A375 (cell line): Measurements from ENCODE around the gene WRAP53. TPM values are rescaled to one million over a fixed set of nuclear protein-coding genes. Genes with fewer than 3 reads are reported as not detected.

Experiments used
- total RNA-seq: library from RNA; depleted of rRNA; stranded (reverse); fragments of >200 nt; shearing (Covaris generic); gene quantifications from 2 replicates; pipeline ENCODE4 v1.2.3, GENCODE V29; 2014; rRNA removed

The WRAP53 gene
- total RNA-seq, result 10.4 and 22.0 TPM in 2 replicates

DNA sequence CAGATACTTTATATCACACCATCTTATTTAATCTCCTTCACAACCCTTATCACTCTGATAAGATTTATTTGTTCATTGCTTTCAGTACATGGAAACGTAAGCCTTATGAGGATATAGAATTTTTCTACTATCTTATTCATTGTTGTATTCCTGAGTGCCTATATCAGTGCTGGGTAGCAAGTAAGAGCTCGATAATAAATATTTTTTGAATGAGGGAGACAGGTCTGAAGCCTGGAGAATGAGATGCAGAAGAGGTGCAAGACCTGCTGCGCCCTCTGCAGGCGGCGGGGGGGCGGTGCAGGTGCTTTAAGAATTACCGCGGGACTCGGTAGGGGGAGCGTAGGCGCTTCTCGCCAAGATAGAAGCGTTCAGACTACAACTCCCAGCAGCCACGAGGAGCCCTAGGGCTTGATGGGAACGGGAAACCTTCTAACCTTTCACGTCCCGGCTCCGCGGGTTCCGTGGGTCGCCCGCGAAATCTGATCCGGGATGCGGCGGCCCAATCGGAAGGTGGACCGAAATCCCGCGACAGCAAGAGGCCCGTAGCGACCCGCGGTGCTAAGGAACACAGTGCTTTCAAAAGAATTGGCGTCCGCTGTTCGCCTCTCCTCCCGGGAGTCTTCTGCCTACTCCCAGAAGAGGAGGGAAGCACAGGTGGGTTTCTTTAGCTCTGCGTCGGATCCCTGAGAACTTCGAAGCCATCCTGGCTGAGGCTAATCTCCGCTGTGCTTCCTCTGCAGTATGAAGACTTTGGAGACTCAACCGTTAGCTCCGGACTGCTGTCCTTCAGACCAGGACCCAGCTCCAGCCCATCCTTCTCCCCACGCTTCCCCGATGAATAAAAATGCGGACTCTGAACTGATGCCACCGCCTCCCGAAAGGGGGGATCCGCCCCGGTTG, at the start of gene WRAP53:
WRAP53 (plus strand) TSS at position 570 of the 900 bp plus-strand sequence; CDS start at position 742, 172 bp downstream.

DNA sequence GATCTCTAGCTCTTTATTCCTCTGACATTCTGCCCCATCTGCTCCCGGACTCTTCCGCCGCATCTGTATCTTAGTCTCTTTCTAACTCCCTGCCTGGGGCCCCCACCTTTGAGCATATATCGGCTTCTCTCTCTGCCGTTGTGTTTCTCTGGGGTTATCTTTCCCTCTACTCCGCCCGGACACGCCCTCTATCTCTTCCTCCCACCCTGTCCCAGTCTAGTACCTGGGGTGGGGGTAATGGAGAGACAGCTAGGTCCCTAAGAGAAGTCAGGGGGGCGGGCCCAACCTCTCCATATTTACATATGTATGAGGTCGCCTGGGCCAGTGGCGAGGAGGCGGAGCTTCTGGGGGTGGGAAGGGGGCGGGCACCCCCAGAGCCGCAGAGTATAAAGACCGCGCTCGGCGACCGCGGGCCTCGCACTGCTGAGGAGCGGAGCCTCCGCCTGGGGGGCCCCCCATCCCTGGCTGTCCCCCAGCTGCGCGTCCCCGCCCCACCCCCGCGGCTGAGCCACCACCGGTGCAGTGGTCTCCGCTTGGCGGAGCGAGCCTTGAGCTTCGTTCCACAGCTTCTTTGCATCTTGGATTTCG, 37.7 kb upstream of the WRAP53 start, which contains the start of gene ATP1B2:
ATP1B2 (plus strand) TSS at position 418 of the 588 bp plus-strand sequence. CDS start 593 bp downstream, outside the sequence.

DNA sequence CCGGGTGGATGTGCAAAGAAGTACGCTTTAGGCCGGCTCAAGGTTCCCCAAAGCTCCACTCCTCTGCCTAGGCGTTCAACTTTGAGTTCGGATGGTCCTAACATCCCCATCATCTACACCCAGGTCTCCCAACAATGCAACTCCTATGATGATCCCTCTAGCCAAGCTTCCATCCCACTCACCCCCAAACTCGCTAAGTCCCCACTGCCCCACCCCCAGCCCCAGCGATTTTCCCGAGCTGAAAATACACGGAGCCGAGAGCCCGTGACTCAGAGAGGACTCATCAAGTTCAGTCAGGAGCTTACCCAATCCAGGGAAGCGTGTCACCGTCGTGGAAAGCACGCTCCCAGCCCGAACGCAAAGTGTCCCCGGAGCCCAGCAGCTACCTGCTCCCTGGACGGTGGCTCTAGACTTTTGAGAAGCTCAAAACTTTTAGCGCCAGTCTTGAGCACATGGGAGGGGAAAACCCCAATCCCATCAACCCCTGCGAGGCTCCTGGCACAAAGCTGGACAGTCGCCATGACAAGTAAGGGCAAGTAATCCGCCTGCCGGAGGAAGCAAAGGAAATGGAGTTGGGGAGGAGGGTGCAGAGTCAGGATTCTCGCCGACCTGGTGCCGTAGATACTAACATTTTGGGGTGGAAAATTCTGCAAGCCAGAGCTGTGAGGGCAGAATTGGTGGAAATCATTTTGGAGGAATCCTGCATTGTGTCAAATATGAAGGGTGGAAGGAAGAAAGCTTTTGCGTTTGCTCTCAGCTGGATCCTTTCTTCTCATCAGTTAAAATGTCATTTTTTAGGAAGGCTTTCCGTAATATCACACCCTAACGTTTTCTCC, 987 bp upstream of the WRAP53 start, which contains the start of gene TP53:
TP53 (minus strand) TSS at position 419 of the 836 bp plus-strand sequence. CDS start 10,896 bp downstream, outside the sequence.

DNA sequence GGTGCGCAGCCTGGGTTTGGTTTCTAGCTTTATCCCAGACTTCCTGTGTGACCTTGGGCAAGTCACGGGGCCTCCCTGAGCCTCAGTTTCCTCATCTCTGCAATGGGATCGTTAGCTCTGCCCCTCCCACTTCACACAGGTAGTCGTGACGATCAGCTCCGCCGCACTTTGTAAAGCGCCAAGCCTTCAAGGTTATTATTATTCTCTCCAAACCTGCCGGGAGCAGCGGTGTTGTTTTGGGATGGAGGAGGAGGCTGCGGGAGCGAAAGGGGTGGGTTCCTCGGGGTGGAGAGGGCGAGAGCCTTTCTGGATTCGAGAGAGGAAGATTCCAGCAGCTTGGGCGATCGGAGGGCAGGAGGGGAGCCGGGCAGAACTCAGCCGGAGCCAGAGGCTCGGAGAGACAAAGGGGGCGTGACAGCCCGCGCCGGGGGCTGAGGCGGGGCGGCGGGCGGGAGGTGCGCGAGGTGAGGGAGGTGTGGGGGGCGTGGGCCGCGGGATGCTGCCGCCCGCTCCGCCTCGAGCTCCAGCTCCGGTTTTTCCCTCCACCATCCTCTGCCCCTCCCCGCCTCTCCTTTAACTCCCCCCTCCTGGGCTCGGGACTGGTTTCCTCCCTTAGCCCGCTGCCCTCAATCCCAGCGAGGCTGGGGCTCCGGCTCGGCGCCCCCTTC, 16.5 kb downstream of the WRAP53 start, which contains the start of gene EFNB3:
EFNB3 (plus strand) TSS at position 602 of the 668 bp plus-strand sequence. CDS start 397 bp downstream, outside the sequence.

DNA sequence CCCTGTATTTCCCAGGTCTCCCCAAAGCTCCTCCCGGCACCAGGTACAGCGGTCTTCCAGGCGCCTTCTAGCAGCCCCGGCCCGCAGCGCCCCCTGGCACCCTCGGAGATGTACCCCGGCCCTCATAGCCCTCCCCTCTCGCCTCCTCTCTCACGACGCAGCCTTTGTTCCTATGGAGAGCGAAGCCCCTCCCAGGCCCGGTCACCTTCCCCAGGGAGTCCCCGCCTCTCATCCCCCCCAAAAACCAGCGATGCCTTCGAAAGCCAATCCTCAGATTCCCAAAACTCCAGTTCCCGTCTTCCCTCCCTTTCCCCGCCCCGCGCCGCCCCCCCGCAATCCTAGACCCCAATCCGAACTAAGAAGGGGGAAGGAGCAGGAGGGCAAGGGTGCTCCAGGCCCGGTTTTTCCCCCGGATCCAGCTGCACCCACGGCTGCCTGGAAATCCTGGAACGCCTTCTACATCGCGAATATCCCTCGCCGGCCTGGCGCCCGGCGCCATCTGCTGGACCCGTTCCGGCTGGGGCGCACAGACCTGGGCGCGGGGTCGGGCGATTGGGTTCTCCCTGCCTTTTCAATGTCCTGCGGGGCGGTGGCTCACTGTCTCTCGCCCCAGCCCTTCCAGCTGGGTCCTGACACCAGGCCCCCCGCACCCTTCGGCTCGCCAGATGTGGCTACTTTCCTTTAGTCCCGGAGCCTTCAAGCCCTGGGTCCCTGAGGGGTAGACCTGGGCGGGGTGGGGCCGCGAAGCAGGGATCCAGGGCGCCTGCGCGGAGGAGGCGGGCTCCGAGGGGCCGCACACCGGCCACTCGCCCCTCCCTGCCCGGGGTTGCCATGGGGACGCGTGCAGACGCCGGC, 28.9 kb downstream of the WRAP53 start, which contains the start of gene DNAH2:
DNAH2 (plus strand) TSS at position 844 of the 855 bp plus-strand sequence. CDS start 1,991 bp downstream, outside the sequence.

Other genes starting within 250 kb of the WRAP53 start
- 0.38 and 0.98 TPM in 2 replicates for gene FGF11, start 249.0 kb upstream of the WRAP53 start, total RNA-seq
- 6.1 and 6.9 TPM in 2 replicates for gene CHRNB1, start 243.4 kb upstream of the WRAP53 start, total RNA-seq
- gene ZBTB4, start 208.8 kb upstream of the WRAP53 start, total RNA-seq, result 12.8 and 13.5 TPM in 2 replicates
- gene SLC35G6, start 207.0 kb upstream of the WRAP53 start, total RNA-seq, result not detected in 2 replicates
- gene POLR2A, start 204.1 kb upstream of the WRAP53 start, total RNA-seq, result 53.6 and 115 TPM in 2 replicates
- 0.45 and 0.66 TPM in 2 replicates for gene TNFSF12, start 139.4 kb upstream of the WRAP53 start, total RNA-seq
- 0.90 and 1.5 TPM in 2 replicates for gene TNFSF13, start 129.7 kb upstream of the WRAP53 start, total RNA-seq
- 96.6 and 98.8 TPM in 2 replicates for gene SENP3, start 126.6 kb upstream of the WRAP53 start, total RNA-seq
- 29.1 and 38.4 TPM in 2 replicates for gene CD68, start 108.8 kb upstream of the WRAP53 start, total RNA-seq
- 88.3 and 111 TPM in 2 replicates for gene MPDU1, start 104.6 kb upstream of the WRAP53 start, total RNA-seq
- 0.60 TPM in 1 of 2 replicates, not detected in the other for gene SOX15, start 98.4 kb upstream of the WRAP53 start, total RNA-seq
- 78.4 and 79.8 TPM in 2 replicates for gene FXR2, start 73.6 kb upstream of the WRAP53 start, total RNA-seq
- gene SAT2, start 60.7 kb upstream of the WRAP53 start, total RNA-seq, result 36.6 and 36.9 TPM in 2 replicates
- not detected in 2 replicates for gene SHBG, start 58.3 kb upstream of the WRAP53 start, total RNA-seq
- gene ATP1B2, start 37.6 kb upstream of the WRAP53 start, total RNA-seq, result 0.03 and 0.08 TPM in 2 replicates
- 40.1 and 41.7 TPM in 2 replicates for gene TP53, start 987 bp upstream of the WRAP53 start, total RNA-seq
- 2.6 and 3.1 TPM in 2 replicates for gene EFNB3, start 16.7 kb downstream of the WRAP53 start, total RNA-seq
- 4.2 and 8.5 TPM in 2 replicates for gene DNAH2, start 29.3 kb downstream of the WRAP53 start, total RNA-seq
- 38.3 and 73.9 TPM in 2 replicates for gene KDM6B, start 145.7 kb downstream of the WRAP53 start, total RNA-seq
- gene TMEM88, start 166.6 kb downstream of the WRAP53 start, total RNA-seq, result 1.4 TPM in 1 of 2 replicates, not detected in the other
- 159 and 172 TPM in 2 replicates for gene NAA38, start 169.1 kb downstream of the WRAP53 start, total RNA-seq
- 9.3 and 11.5 TPM in 2 replicates for gene CYB5D1, start 169.5 kb downstream of the WRAP53 start, total RNA-seq
- gene CHD3, start 200.3 kb downstream of the WRAP53 start, total RNA-seq, result 77.9 and 83.9 TPM in 2 replicates
- 3.0 and 4.1 TPM in 2 replicates for gene RNF227, start 227.8 kb downstream of the WRAP53 start, total RNA-seq
- 2.0 and 4.4 TPM in 2 replicates for gene KCNAB3, start 241.4 kb downstream of the WRAP53 start, total RNA-seq
- gene TRAPPC1, start 243.5 kb downstream of the WRAP53 start, total RNA-seq, result 38.9 and 39.0 TPM in 2 replicates
- 22.0 and 34.0 TPM in 2 replicates for gene CNTROB, start 243.7 kb downstream of the WRAP53 start, total RNA-seq